Measurements from ENCODE around the gene NINL. TPM values are rescaled to one million over a fixed set of nuclear protein-coding genes. Genes with fewer than 3 reads are reported as not detected.

The NINL gene
- total and polyA plus RNA-seq, 2 of the 8 experiments (the other 6 are each of a cell fraction or from before 2014, with no cell fraction given) = 15.3 to 30.0 TPM

GRCh38 chr20:25424536-25424935, 160.8 kb downstream of the NINL start:
- POLR2A ChIA-PET (ENCODE audit: partially characterized antibody) = no interaction called here
- H3K4me2 ChIP-seq (ENCODE audit: insufficient read depth in 1 of 2, low read depth in 2 of 2, low read length in 2 of 2) = no peak overlapping the region

More at GRCh38 chr20:25424536-25424935, 160.8 kb downstream of the NINL start:
- Histone ChIP-seq H2AK5ac (ENCODE audit: low read depth, low read length) (no peak overlapping the region), H2BK5ac (ENCODE audit: low read depth, low read length) (no peak overlapping the region), H3K4ac (replicated peaks; ENCODE audit: insufficient read length, low read depth, low read length) (no peak overlapping the region), H3K27me3 (replicated peaks in 1 of 4; ENCODE audit: control insufficient read depth in 3 of 4, extremely low read depth in 1 of 4, insufficient read depth in 3 of 4, low read length in 3 of 4) (no peaks in the 10 kb centered on the region), H3K4me3 (ENCODE audit: extremely low read depth in 1 of 4, insufficient read depth in 2 of 4, low read depth in 3 of 4, low read length in 4 of 4) (no peak overlapping the region), H2AFZ (ENCODE audit: low read length) (no peak overlapping the region), H3K4me1 (replicated peaks in 1 of 4; ENCODE audit: control insufficient read depth in 3 of 4, insufficient read depth in 4 of 4, low read length in 3 of 4) (no peaks in the 10 kb centered on the region), H3K56ac (replicated peaks; ENCODE audit: insufficient read length, low read depth, low read length) (no peak overlapping the region), H4K8ac (ENCODE audit: extremely low read depth, insufficient read depth, low read length) (no peak overlapping the region), H3K18ac (ENCODE audit: extremely low read depth, low read length) (no peak overlapping the region), H3K9me3 (ENCODE audit: insufficient read depth in 2 of 2, low read depth in 1 of 2, low read length in 1 of 2) (no peaks in the 10 kb centered on the region), H2BK12ac (ENCODE audit: low read depth, low read length) (no peak overlapping the region), H3K23me2 (ENCODE audit: low read depth, low read length) (no peaks in the 10 kb centered on the region), H3K79me2 (ENCODE audit: control insufficient read depth in 1 of 2, insufficient read depth in 2 of 2, low read length in 2 of 2) (no peaks in the 10 kb centered on the region), H4K20me1 (replicated peaks in 1 of 2; ENCODE audit: control insufficient read depth in 1 of 2, insufficient read depth in 2 of 2, low read length in 2 of 2) (peaks cover 0 to 3% of the 10 kb centered on the region in 2 experiments), H3K9ac (replicated peaks in 1 of 4; ENCODE audit: extremely low read depth in 1 of 4, low read depth in 3 of 4, low read length in 3 of 4) (no peak overlapping the region), H2BK15ac (ENCODE audit: low read length) (no peak overlapping the region), H3K79me1 (ENCODE audit: low read depth, low read length) (no peaks in the 10 kb centered on the region), H4K91ac (replicated peaks; ENCODE audit: insufficient read length, low read length) (no peak overlapping the region), H3K36me3 (ENCODE audit: control insufficient read depth in 2 of 4, insufficient read depth in 4 of 4, low read length in 3 of 4) (peaks cover 7 to 61% (median 29%) of the 10 kb centered on the region in 4 experiments; a peak in 6 of 8 replicates), H3K27ac (ENCODE audit: low read depth, low read length) (no peak overlapping the region), H2BK120ac (replicated peaks; ENCODE audit: low read depth, low read length) (no peak overlapping the region), H3K14ac (ENCODE audit: insufficient read length) (no peak overlapping the region), H3K23ac (ENCODE audit: insufficient read length) (no peak overlapping the region), H4K5ac (ENCODE audit: insufficient read length, low read depth, low read length) (no peak overlapping the region), H2BK20ac (ENCODE audit: low read length) (no peak overlapping the region)
- CTCF ChIA-PET (ENCODE audit: partially characterized antibody) = interaction anchor here (1.1 kb wide), 1 partner anchor 26 kb away, joined by 3 read pairs; no protein-coding TSS in a partner anchor
- TF ChIP-seq, protein P1, sequence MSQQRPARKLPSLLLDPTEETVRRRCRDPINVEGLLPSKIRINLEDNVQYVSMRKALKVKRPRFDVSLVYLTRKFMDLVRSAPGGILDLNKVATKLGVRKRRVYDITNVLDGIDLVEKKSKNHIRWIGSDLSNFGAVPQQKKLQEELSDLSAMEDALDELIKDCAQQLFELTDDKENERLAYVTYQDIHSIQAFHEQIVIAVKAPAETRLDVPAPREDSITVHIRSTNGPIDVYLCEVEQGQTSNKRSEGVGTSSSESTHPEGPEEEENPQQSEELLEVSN (IDR thresholded peaks at IDR 0.05) = no peak
- no peak for TF ChIP-seq NRF1 (IDR thresholded peaks at IDR 0.05; ENCODE audit: low read depth, low read length)
- DNase-seq (ENCODE audit: low read depth in 1 of 2, low spot score in 2 of 2) (no peak), FAIRE-seq (no peak)
- WGBS, 2 experiments (ENCODE audit: extremely low coverage in 1 of 2, insufficient coverage in 1 of 2, insufficient read length in 1 of 2, insufficient replicate concordance in 2 of 2, low coverage in 1 of 2, low lambda C conversion rate in 2 of 2, missing lambda C conversion rate in 1 of 2) = 90% methylated on average over 3 of the region's 3 CpGs; no CpG with 5 or more reads in 1 of the 2 experiments
